ENCODE data around the gene ZNF10.

ZNF10 gene

GRCh38 chr12:133130038-133130807 lies at the start of gene ZNF10, which contains the start of gene ZNF891:
Gene ZNF10 (plus strand): TSS chr12:133130627. CDS start chr12:133144493, 13,866 bp downstream.
Gene ZNF891 (minus strand): TSS chr12:133130274. CDS start chr12:133121918, 8,356 bp downstream.
- peak; percentile 96 for DNase-seq

DNA sequence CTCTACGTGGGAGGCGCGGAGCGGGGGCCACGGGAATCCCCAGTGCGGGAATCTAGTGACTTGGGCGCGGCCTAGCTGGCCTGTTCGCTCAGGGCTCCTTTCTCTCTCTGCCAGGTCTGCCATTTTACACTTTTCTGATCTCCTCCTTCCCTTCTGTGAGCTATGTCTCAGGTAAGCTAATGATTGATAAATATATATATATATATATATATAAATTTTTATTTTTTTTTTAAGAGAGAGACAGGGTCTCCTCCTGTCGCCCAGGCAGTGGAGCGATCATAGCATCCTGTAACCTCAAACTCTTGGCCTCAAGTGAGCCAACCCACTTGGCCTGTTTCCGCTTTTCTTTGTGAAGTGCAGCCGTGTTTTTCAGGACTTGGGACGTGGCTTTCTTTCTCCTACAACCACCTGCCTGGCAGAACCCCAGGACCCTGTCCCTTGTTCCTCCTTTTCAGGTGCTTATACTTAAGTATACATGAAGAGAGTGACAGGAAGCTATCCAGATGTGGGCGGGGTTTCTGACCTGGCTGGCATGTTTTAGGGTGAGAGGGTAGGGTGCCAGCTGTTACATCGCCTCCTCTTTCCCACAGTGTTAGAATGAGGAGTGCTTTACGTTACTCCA lies 49.2 kb upstream of the ZNF10 start:
- DNase-seq = no peak

- no peak for DNase-seq
These were observed 47.1 kb upstream of the ZNF10 start for GRCh38 chr12:133083345-133083744.

- DNase-seq = no peak
These were observed 24.8 kb upstream of the ZNF10 start for GRCh38 chr12:133105620-133106019.

DNA sequence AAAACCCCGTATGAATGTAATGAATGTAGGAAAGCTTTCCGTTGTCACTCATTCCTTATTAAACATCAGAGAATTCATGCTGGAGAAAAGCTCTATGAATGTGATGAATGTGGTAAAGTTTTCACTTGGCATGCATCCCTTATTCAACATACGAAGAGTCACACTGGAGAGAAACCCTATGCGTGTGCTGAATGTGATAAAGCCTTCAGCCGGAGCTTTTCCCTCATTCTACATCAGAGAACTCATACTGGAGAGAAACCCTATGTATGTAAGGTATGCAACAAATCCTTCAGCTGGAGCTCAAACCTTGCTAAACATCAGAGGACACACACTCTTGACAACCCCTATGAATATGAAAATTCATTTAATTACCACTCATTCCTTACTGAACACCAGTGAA lies 24.2 kb upstream of the ZNF10 start:
- no peak for DNase-seq

DNA sequence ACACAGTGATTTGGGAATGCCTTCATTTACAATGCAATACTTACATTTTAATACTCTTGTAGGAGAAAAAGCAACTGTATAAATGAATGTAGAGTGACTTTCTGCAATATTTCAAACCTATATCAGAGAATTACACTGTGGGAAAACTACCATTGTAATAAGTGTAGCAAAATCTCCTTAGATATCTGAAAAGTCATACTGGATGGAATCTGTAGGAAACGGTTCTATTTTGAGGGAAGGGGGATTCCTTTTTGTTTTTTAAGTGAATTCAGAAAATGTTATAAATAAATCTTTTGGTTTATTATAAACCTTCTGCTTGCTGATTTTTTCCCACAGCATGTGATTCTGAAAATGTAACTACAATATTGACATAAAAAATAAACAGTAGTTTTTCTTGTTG lies 23.3 kb upstream of the ZNF10 start:
- DNase-seq = no peak

GRCh38 chr12:133108150-133108549 lies 22.3 kb upstream of the ZNF10 start:
- DNase-seq = no peak

DNA sequence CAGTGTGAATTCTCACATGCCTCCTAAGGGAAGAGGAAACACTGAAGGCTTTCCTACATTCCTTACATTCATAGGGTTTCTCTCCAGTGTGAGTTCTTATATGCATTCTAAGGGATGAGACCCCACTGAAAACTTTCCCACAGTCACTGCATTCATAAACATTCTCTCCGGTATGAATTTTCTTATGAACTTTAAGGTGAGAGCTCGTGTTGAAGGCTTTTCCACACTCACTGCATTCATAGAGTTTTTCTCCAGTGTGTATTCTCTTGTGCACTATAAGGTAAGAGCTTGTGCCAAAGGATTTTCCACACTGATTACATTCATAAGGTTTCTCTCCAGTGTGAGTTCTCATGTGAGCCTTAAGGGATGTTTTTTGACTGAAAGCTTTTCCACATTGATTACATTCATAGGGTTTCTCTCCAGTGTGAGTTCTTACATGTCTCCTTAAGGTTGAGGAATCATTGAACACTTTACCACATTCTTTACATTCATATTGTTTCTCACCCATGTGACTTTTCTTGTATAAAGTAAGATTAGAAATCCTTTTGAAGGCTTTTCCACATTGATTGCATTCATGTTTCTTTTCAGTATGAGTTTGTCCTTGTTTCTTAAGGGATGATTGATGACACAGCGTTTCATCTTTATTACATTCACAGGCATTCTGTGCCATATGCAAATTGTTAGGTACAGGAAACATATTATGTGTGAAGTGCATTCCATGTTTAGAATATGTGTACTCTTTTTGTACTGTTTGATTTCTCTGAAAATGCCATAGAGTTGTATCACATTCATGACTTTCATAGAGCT lies 9.8 kb upstream of the ZNF10 start:
- no peak for DNase-seq

GRCh38 chr12:133124674-133125073 lies 5.8 kb upstream of the ZNF10 start:
- DNase-seq = no peak

GRCh38 chr12:133129368-133130037 lies 924 bp upstream of the ZNF10 start:
- DNase-seq = peak; percentile 55

GRCh38 chr12:133130808-133131128 lies 341 bp downstream of the ZNF10 start:
- DNase-seq = no peak

DNA sequence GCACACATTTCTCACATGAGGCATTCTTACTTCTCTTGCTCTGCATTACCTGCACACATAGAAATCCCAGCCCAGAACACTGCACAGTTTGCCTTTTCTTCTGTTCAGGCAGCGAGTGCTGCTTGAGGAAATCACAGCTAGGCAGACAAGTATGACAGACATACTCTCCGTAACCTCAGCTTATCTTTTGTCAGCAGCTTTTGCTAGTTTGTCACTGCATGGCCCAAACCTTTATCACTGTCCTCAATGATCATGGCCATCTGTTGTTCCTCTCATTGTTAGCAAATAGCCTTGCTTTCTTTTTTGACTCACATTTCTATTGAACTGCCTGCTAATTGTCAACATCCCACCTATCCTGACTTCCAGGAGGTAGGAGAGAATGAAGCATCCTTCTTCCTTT lies 5.3 kb downstream of the ZNF10 start:
- DNase-seq = no peak

GRCh38 chr12:133145981-133146380 lies 15.6 kb downstream of the ZNF10 start:
- DNase-seq = no peak

- DNase-seq = no peak
These were observed 25.8 kb downstream of the ZNF10 start for GRCh38 chr12:133156125-133156690.

- no peak for DNase-seq
These were observed 35.3 kb downstream of the ZNF10 start for GRCh38 chr12:133165776-133166175.

DNA sequence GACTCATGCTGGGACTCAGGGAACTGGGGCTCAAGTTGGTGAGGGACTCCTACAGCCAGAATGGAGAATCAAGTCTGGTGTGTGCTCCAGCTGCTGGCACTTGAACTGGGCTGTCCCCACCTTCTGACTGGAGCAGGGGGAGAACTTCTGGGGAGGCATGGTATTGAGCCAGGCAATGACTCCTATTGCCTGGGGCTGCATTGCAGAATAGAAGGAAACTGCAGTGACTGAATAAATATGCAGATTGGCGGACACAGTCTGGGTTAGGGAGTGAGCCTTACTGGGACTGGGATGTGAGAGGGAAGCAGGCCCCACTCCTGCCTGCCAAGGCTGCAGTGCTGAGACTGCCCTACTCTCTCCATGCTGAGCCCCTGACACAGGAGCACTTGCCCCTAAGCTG lies 42.1 kb downstream of the ZNF10 start:
- no peak for DNase-seq

DNA sequence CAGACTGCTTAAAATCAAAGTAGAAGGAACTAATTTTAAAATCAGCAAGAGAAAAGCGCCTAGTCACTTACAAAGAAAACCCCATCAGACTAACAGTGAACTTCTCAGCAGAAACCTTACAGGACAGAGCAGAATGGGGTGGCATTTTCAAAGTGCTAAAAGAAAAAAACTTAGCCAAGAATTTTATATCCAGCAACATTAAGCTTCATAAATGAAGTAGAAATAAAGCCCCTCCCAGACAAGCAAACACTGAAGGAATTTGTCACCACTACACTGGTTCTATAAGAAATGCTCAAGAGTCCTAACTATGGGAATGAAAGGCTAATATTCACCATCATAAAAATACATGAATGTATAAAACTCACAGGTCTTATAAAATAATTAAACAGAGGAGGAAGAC lies 44.5 kb downstream of the ZNF10 start:
- no peak for DNase-seq

DNA sequence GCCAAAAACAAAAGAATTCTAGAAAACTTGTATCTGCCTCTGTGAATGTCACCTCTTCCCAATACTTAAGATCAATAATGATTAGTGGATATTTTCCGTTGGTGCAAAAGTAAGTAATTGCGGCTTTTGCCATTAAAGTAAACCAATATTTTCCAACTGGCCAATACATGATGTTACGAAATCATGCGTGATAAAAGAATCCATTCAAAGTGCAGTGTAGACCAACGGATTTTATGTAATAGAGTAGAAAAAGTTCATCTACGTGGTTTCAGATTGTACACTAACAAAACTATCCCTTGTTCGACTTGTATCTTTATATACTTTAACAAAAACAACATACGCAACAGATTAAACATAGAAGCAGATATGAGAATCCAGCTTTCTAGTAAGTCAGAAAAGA lies 50.2 kb downstream of the ZNF10 start:
- DNase-seq = no peak

DNA sequence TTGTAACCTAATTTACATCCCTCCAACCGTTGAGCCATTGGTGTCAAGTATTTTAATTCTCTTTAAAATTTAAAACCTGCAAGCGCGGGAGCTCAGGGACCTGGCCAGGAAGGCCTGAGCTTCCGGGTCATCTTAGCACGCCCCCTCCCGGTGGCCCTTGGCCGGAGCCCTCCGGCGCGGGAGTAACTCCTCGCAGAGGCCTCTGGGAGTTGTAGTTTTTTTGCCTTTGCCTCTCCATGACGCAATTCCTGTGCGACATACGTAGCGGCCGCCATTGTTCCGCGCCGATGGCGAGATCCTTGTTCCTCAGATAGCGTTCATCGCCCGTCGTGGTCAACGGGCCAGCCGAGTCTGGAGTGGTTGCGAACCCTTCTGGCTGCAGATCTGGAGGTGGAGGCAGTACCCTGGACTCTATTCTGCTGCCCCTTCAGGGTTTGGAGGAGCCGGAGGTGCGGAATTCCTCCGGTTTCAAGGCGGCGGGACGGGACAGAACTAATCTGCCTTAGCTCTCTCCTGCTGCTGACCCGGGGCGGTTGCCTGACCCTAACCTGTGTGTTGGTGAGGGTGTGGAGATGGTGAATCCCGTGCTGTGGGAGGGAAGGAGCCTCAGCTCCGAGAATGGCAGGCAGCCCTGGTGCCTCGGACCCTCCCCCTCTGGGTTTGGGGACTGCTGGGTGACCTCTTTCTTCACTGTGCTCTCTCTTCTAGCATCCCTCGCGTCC lies 51.0 kb downstream of the ZNF10 start, which contains the start of gene ZNF268:
TSS of gene ZNF268 (plus strand) at position 258 of the 722 bp plus-strand sequence. CDS start 503 bp downstream, outside the sequence.
- peak; percentile 92 for DNase-seq

DNA sequence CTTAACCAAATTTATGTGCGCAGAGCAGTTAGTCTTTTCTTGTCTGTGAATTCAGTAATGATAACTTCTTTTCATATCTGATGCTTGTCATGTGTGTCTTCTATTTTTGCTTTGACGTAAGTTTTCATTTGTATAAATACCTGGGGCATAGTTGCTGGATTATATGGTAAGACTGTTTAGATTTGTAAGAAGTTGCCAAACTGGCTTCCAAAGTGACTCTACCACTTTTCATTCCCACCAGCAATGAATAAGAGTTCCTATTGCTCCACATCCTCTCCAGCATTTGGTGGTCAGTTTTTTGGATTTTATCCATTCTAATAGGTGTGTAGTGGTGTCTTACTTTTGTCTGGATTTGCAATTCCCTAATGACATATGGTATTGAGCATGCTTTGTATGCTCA lies 59.7 kb downstream of the ZNF10 start:
- no peak for DNase-seq

DNA sequence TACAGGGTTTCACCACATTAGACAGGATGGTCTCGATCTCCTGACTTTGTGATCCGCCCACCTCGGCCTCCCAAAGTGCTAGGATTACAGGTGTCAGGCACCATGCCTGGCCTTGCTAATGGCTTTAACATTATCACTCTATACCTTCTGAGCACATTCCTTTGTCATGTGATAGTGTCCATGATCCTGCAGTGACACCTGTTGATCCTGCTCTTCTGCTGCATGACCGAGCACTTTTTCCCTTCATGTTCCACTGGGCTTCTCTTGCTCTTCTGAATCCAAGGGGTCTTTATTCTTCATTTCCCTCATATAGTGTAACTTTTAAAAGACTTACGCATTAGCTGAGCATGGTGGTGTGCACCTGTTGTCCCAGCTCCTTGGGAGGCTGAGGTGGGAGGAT lies 62.4 kb downstream of the ZNF10 start:
- no peak for DNase-seq

- no peak for DNase-seq
These were observed 71.5 kb downstream of the ZNF10 start for GRCh38 chr12:133201888-133202287.
